GM21576 (cell line): ENCODE results near the gene JDP2.

Source experiments
- ATAC-seq: cut with Tn5 transposase; IDR thresholded peaks from one replicate; pipeline ENCODE4 v1.9.1; 2021; ENCODE audit warnings: mild to moderate bottlenecking, moderate library complexity; ENCODE audit not compliant: unreplicated experiment

The JDP2 gene

DNA sequence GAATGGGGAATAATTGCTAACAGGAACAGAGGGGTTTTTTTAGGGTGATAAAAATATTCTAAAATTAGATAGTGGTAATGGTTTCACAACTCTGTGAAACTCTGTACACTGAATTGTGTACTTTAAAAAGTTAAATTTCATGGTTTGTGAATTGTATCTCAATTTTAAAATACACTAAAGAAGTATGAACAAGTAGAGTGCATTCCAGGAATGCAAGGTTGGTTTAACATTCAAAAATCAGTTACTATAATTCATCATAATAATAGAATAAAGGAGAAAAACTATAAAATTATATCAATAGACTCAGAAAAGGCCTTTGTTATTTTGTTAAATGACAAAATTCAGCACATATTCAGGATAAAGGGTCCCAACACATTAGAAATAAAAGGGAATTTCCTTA is 83.4 kb downstream of the JDP2 start:
- ATAC-seq = no peak

DNA sequence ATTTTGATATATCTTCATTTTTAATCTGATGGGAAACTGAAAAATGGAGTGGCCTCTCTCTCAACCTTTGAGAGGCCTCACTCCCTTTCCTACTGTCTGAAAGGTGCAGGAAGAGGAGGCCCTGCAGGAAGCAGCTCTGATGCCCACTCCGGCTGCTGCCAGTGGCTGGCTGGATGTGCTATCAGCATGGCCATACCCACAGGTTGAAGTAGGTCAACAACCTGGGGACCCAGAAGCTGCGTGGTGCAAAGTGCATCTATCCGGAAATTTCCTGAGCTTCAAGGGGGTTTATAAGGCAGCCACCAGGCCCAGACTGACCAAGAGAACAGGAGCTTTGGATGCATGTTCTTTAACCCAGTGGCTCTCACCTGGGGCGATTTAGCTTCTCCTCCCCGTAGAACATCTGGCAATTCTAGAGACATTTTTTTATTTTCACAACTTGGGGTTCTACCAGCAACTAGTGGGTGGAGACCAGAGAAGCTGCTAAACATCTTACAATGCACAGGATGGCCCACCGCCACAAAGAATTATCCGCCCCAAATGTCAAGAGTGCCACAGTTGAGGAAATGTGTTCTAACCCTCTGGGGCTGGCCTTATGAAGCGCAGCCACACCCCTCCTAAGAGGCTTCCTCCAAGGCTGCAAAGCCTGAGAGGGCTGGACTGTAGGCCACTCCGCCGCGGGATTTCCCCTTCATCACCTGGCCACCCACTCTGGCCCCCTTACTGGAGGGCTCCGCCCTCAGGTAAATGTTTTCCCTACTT is 86.3 kb downstream of the JDP2 start:
- no peak for ATAC-seq

DNA sequence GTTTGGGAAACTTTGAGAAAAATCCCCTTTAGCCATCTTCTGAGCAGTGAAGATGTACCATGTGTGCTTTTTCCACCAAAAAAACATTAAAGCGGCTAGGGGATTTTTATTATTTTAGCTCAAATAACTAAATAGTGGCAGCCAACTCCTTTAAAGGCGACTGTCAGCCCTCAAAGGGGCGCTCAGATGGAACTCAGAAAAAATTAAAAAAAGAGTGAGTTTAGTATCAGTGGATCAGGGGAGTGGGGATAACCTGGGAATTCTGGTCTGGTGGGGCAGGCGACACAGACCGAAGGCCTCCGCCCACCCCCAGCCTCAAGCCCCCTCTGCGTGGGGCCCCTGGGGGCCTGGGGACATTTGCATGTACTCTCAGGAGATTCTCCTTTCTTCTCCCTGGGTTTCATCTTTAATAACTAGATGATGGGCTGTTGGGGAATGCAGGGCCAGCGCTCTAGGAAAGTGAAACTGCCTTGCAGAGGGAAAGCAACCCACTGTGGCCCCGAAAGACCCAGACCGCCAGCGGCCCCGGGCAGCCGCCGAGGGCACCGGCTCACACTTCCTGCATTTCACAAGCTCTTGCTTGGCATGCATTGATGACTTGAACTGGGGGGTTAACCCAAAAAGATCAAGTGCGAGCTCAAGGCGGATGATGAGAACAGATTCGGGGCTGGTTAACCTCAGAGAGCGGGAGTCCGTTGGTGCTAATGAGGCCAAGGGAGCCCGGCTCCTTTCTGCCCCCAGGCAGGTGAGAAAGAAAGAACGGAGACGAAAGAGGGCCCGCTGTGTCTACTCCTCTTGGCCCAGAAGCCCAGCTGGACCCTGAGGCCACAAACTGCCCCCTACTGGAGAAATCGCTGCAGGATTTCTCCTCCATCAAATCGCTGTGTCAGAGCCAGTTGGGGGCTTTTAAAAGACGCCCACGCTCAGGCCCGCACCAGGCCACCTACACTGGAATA is 87.1 kb downstream of the JDP2 start:
- ATAC-seq = no peak

DNA sequence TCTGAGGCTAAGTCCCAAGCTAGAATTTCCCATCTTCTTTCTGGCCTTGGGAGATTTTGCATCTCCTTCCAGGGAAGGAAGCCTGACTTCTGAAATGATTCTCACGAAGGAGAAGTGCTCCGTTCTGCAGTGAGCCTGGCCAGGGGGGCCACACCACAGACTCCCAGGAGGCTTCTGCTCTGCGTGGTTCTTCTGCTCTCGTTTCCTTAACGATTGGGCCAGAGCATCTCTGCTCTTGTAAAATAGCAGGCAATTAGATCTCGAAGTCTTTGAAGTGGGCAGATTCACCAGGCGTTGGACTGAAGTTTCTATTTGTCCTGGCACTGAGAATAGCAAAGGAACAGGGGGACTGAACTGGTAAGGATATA is 87.8 kb downstream of the JDP2 start:
- no peak for ATAC-seq

DNA sequence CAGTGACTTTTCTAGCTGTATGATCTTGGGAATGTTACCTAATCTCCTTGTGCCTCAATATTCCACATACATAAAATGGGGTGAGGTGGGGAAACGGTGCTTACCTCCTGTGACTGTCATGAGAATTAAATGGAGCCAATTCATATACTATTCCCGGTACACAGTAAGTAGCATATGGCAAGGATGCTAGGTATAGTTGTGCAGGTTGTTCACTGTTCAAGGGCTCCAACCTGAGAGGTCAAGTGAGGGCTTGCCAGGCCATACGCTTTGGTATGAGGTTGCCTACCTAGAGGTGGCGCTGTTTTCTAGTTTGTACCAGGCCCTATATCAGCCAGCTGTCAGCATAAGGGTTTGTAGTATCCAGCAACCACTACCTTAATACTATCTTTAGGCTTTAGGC is 90.8 kb downstream of the JDP2 start:
- no peak for ATAC-seq

DNA sequence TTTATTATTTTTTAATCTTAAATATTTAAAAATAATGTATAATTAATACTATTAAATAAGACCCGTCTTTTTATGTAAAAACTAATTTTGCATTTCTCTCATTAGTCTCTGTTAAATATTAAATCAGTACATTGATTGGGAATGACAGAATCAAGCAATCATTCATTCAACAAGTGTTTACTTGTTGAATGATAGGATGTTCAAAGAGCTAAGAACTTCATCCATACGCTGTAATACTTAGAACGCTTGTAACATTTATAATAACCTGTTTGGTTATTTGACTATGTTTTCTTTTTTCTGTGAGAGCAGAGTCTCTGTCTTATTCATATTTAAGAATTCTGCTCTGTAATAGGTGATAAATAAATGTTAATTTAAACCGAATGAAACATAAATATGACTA is 91.6 kb downstream of the JDP2 start:
- ATAC-seq = no peak

DNA sequence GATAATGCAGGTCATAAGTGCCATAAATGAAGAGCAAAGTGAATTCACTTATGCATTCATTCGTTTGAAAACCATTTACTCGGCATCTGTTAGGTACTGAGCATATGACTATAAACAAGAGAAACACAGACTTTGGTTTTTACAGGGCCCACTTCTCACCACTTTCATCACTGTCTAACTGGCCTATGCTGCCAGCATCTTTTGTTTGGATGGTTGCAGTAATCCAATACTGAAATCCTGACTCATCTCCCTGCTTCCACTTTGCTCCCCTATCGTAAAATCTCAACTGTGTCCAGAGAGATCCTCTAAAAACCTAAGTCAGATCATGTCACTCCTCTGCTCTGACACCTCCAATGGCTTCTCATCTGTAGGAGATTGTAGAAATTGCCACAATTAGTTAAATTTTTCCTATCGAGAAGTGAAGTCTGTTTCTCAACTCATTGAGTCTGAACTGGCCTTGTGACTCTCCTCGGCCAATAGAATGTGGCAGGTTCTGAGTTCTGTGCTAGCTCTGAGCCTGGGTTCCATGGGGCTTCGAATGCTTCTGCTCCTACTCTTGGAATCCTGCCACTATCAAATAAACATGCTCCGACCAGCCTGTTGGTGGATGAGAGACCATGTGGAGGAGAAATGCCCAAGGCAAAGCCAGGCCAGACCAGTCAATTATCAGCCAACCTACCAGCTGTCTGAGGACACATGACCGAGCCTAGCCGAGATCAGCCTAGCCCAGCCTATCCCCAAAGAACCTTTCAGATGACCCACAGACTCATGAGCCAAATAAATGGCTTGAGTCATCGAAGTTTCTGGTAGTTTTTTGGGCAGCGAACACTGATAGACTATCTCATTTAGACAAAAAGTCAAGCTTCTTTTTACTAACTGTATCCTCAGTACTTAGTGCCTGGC is 92.3 kb downstream of the JDP2 start:
- no peak for ATAC-seq

DNA sequence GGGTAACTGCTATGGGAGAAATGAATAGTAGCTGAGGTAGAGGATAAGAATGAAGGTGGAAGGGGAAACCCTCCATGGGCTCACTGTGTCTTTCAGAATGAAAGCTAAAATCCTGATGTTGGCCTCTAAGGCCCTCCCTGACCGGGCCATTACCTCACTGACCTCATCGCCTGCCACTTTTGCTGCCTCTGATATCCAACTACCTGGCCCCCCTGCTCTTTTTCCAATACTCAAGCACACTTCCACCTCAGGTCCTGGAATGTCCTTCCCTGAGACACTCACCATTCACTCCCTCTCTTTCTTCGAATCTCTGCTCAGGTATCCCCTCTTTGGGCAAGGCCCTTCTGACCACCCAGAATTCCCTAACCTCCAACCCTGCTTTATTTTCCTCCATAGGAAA is 93.0 kb downstream of the JDP2 start:
- ATAC-seq = no peak

DNA sequence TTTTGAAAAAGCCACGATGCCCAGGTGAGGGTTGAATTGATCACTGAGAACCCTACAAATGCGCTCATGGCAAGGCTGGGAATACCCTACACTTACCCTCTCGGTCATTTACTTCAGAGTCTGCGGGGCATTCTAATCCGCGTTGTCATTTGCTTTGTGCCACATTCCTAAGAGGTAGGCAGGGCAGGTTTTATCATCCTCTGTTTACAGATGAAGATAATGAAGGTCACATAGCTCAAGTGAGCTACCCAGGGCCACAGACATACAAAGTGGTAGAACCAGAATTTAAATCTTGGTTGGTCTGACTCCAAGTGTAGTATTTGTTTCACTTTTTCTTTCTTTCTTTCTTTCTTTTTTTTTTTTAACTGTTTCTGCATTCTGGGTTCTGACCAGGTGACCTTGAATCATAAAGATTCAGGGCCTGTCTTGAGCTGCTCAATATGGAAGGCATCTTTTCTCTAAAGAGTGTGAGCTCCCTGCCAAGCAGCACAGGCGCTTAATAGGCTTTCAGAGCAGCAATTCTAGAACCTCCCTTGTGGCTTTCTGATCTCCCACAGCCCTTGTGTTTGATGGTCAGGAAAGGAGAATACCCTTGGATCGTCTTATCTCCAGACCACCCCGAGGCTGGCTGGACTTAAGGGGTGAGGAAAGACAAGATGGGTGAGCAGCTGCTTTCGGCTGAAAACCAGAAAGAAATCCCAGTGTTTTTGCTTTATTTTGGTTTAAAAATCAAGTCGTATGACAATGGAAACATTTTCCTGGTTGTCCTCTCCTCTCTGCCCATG is 93.8 kb downstream of the JDP2 start:
- ATAC-seq = no peak

DNA sequence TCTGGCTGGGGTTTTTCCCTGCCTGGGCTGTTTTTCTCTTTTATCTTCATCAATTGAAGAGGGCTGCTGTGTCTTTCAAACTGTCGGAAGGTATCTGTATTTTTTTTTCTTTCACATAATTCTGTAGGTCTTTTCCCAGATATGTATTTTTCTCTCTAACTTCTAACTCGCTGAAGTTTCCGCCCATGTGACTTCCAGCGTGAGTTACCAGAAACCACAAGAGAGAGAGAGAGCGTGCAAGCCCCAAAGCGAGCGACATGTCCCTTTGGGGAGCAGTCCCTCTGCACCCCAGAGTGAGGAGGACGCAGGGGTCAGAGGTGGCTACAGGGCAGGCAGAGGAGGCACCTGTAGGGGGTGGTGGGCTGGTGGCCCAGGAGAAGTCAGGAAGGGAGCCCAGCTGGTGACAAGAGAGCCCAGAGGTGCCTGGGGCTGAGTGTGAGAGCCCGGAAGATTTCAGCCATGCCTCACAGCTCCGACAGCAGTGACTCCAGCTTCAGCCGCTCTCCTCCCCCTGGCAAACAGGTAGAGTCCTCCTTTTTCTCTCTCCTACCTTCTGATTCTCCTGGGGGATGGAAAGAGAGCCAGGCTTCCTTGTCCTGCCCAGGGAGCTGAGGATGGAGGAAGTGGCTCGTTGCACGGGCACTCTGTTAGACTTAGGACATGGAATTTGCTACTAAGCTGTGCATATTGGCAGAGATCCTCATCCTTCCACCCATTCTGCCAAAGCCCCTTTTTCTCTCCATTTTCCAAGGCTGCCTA is 94.6 kb downstream of the JDP2 start, which contains the start of gene BATF:
Gene BATF (plus strand): TSS at position 246 of the 759 bp plus-strand sequence. CDS start 214 bp downstream, at position 460.
- peak; percentile 53 for ATAC-seq

DNA sequence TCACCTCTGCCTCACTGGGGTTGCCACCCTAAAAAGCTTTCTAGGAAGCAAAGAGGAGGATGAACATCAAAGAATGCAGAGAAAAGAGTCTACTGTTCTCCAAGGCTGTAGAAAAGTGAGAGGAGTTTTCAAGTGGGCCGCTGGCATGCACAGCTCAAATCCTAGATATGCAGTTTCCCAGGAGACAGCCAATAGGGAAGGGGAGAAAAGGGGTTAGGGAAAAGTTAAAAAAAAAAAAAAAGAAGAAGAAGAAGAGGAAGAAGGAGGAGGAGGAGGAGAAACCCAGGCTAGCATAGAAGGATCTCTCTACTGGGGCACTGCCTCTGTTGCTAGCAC is 95.1 kb downstream of the JDP2 start:
- ATAC-seq = no peak
